MCF 10A (cell line): Measurements from ENCODE around the gene NID2. TPM values are rescaled to one million over a fixed set of nuclear protein-coding genes. Genes with fewer than 3 reads are reported as not detected.

Experiments
- BruUV-seq: library from RNA; stranded (reverse); fragments of 400-500 nt; replicated peaks from 2 replicates; lab custom pipeline; 2021; lab: Mats Ljungman, UMichigan
- CTCF ChIA-PET: fragments of 300-600 bp; sonication (Branson Sonifier 250); formaldehyde crosslinking; extraction: SDS; loops from one replicate; lab custom pipeline; 2021; ENCODE audit warnings: antibody characterized with exemption, inconsistent platforms; lab: Yijun Ruan, JAX
- POLR2A ChIA-PET: fragments of 300-600, 350-650 bp; sonication (Branson Sonifier 250); formaldehyde crosslinking; extraction: SDS; loops from one replicate; lab custom pipeline; 2020; ENCODE audit warnings: antibody characterized with exemption, inconsistent platforms; lab: Yijun Ruan, JAX
- DNase-seq: peaks from one replicate; pipeline ENCODE4 v3.0.0-alpha.2; 2018; ENCODE audit not compliant: unreplicated experiment
- H3K27ac Mint-ChIP-seq: one replicate; pipeline ENCODE4 v1.8.0; 2022; ENCODE audit warnings: mild to moderate bottlenecking, low read depth, mixed read lengths; ENCODE audit not compliant: unreplicated experiment
- H3K27me3 Mint-ChIP-seq: one replicate; pipeline ENCODE4 v1.8.0; 2022; ENCODE audit warnings: mixed read lengths; ENCODE audit not compliant: insufficient read depth, unreplicated experiment
- H3K36me3 Mint-ChIP-seq: one replicate; pipeline ENCODE4 v1.8.0; 2022; ENCODE audit warnings: mild to moderate bottlenecking, moderate library complexity, mixed read lengths; ENCODE audit not compliant: insufficient read depth, unreplicated experiment
- H3K4me1 Mint-ChIP-seq: one replicate; pipeline ENCODE4 v1.8.0; 2022; ENCODE audit warnings: mixed read lengths; ENCODE audit not compliant: insufficient read depth, unreplicated experiment
- H3K4me3 Mint-ChIP-seq: one replicate; pipeline ENCODE4 v1.8.0; 2022; ENCODE audit warnings: mild to moderate bottlenecking, moderate library complexity, mixed read lengths; ENCODE audit not compliant: unreplicated experiment
- H3K9me3 Mint-ChIP-seq: one replicate; pipeline ENCODE4 v1.8.0; 2022; ENCODE audit warnings: mixed read lengths; ENCODE audit not compliant: unreplicated experiment
- intact Hi-C: fragments of 100-400 bp; cut with micrococcal nuclease; formaldehyde crosslinking; loops from 2 replicates; pipeline ENCODE4 v1.14.1; 2022
- total RNA-seq: library from RNA; stranded (reverse); gene quantifications from 2 replicates; pipeline ENCODE4 v1.2.3, GENCODE V29; 2022
- TF ChIP-seq, protein P1 (sequence below): fragments of 200-600 bp; IDR thresholded peaks from one replicate; pipeline ENCODE4 v1.8.0; 2022; ENCODE audit warnings: antibody characterized with exemption, mild to moderate bottlenecking; ENCODE audit not compliant: unreplicated experiment

NID2 gene
- total RNA-seq, 1 experiment from 2014 or later, result not detected

DNA sequence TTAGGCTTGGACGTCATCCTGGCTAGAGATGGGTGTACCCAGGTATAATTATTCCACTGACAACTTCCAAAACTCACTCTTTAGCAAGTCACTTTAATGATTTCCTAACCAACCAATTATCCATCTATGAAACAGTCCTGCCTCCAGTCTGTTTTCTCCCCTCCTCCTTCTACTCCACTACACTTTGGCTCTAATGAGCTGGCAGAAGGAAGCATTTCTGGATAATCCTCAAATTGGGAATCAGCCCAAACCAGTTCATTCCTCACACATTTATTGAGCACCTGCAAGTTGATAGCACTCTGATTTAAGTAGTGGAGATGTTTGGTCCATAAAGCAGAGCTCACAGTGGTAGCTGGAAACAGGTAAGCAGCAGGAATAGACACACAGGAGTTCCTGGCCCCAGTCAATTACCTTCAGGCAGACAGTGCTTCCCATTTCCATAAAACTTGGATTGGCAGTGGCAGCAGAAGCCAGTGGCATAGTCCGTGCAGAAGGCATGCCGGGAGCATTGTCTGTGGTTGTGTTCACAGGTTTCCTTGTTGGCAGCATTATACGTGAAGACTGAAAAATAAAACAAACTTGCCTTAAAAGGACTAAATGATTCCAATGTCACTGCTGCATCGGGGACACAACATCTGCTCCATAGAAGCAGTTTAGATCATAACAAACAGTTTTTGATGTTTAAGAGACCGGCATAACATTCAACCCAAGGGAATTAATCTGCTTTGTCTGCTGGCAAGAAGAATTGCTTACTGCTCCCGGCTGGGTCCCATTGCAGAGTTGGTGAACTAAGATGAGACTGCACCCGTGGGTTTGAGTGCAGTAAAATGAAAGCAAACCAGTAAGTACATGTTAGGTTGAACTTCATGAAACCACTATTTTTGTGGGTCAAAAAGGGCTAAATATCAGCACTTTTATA lies 26.2 kb downstream of the NID2 start:
- Mint-ChIP-seq H3K4me3 (no peak overlapping the region), H3K27ac (no peak overlapping the region), H3K4me1 (peaks cover 9% of the 10 kb centered on the region), H3K36me3 (no peaks in the 10 kb centered on the region), H3K9me3 (no peaks in the 10 kb centered on the region), H3K27me3 (no peaks in the 10 kb centered on the region)
- no TSS peak for BruUV-seq
- CTCF ChIA-PET, result interaction anchor here (0.6 to 1.5 kb wide), 6 partner anchors 8 to 1094 kb away, joined by 3 to 7 read pairs (median 4); no protein-coding TSS in a partner anchor
- intact Hi-C loops, result loop anchor here (1.0 kb wide), 1 partner anchor 89 kb away; no protein-coding TSS in a partner anchor
- TF ChIP-seq, protein P1, sequence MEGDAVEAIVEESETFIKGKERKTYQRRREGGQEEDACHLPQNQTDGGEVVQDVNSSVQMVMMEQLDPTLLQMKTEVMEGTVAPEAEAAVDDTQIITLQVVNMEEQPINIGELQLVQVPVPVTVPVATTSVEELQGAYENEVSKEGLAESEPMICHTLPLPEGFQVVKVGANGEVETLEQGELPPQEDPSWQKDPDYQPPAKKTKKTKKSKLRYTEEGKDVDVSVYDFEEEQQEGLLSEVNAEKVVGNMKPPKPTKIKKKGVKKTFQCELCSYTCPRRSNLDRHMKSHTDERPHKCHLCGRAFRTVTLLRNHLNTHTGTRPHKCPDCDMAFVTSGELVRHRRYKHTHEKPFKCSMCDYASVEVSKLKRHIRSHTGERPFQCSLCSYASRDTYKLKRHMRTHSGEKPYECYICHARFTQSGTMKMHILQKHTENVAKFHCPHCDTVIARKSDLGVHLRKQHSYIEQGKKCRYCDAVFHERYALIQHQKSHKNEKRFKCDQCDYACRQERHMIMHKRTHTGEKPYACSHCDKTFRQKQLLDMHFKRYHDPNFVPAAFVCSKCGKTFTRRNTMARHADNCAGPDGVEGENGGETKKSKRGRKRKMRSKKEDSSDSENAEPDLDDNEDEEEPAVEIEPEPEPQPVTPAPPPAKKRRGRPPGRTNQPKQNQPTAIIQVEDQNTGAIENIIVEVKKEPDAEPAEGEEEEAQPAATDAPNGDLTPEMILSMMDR, result no peak
- POLR2A ChIA-PET, result no interaction called here
- DNase-seq, result no peak

DNA sequence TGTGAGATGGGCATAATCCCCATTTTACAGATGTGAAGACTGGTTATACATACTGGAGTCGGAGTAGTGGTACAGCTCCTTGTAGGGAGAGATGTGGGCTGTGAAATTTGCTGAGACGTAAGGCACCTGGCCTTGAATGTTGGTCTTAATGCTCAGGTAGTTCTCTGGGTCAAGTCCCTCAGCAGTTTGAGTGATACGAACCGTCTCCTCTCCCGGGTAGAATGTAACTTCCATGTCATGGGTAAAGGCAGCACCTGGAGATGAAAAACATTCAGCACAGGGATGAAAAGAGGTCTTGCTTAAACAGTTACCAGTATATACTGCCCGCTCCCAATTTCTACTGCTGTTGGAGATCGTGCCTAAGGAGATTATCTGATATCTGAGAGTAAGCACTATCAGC lies 28.3 kb downstream of the NID2 start:
- ChIA-PET CTCF (no interaction called here), POLR2A (no interaction called here)
- BruUV-seq, result no TSS peak
- intact Hi-C loops, result no loop called here
- TF ChIP-seq, protein P1, result no peak
- no peak for DNase-seq
- H3K27me3 Mint-ChIP-seq, result no peaks in the 10 kb centered on the region
- H3K27ac Mint-ChIP-seq, result no peak overlapping the region
- H3K36me3 Mint-ChIP-seq, result no peaks in the 10 kb centered on the region
- H3K4me3 Mint-ChIP-seq, result no peak overlapping the region
- H3K9me3 Mint-ChIP-seq, result peaks cover 6% of the 10 kb centered on the region
- peaks cover 9% of the 10 kb centered on the region for H3K4me1 Mint-ChIP-seq

DNA sequence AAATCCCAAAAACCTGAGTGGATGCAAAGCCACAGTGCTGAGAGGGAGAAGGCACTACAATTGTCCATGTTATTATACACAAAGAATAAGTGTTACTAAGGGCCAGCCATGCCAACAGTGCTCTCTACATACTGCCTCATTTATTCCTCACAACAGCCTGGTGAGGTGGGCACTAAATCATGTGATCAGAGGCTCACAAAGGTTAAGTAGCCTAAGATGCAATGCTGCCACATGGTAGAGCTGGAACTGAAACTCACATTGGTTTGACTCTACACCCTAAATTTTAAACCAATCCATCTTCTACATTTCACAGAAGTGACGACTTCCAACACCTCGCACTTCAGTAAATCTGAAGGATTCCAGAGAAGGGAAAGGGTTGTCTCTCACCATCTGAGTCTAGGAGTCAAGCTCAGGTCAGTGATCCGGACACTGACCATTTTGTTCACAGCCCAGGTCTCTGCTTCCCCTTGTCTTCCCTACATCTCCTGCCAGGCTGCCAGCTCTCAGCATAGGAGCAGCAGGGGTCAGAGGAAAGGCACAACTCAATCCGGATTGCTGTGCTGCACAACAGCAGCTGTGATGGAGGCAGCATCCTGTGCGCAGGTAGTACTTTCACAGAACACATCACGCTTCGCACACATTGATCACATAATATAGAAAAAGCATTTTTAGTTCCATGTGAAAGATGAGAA lies 29.6 kb downstream of the NID2 start:
- Mint-ChIP-seq H3K36me3 (no peaks in the 10 kb centered on the region), H3K4me1 (no peaks in the 10 kb centered on the region), H3K4me3 (no peak overlapping the region), H3K27me3 (no peaks in the 10 kb centered on the region), H3K9me3 (peaks cover 6% of the 10 kb centered on the region), H3K27ac (no peak overlapping the region)
- no TSS peak for BruUV-seq
- intact Hi-C loops, result no loop called here
- TF ChIP-seq, protein P1, result no peak
- POLR2A ChIA-PET, result interaction anchor here (0.6 kb wide), 1 partner anchor 64 kb away, joined by 4 read pairs; no protein-coding TSS in a partner anchor
- CTCF ChIA-PET, result no interaction called here
- DNase-seq, result no peak
